Immature natural killer cell (primary cell): ENCODE measurements around the gene F2RL1. TPM values are rescaled to one million over a fixed set of nuclear protein-coding genes. Genes with fewer than 3 reads are reported as not detected.
"Not testable (repeated sequence)": the region's sequence is repeated elsewhere in the genome, so short reads cannot be mapped to it uniquely, and the experiment has no call there.

ENCODE experiments used
- DNase-seq, 3 donors: peaks; one replicate each; pipeline ENCODE4 v3.0.0; 2022; ENCODE audit warnings: mixed read lengths in 1 of 3
- H3K27ac Mint-ChIP-seq, 6 donors: one replicate each; pipeline ENCODE4 v1.8.0; 2020; ENCODE audit warnings: mixed read lengths in 6 of 6, mild to moderate bottlenecking in 5 of 6, inconsistent platforms in 4 of 6, moderate library complexity in 3 of 6
- H3K27me3 Mint-ChIP-seq, 3 donors: one replicate each; pipeline ENCODE4 v1.8.0; 2020 to 2021; ENCODE audit warnings: low read depth in 3 of 3, mild to moderate bottlenecking in 3 of 3, mixed read lengths in 3 of 3, moderate library complexity in 3 of 3, inconsistent platforms in 1 of 3
- H3K36me3 Mint-ChIP-seq, 3 donors: one replicate each; pipeline ENCODE4 v1.8.0; 2020; ENCODE audit warnings: mixed read lengths in 3 of 3, inconsistent platforms in 2 of 3, mild to moderate bottlenecking in 2 of 3
- H3K4me1 Mint-ChIP-seq, 2 donors: one replicate each; pipeline ENCODE4 v1.8.0; 2020; ENCODE audit warnings: inconsistent platforms in 2 of 2, mild to moderate bottlenecking in 2 of 2, mixed read lengths in 2 of 2, moderate library complexity in 1 of 2
- H3K4me3 Mint-ChIP-seq, 5 donors: one replicate each; pipeline ENCODE4 v1.8.0; 2020; ENCODE audit warnings: mild to moderate bottlenecking in 5 of 5, mixed read lengths in 5 of 5, inconsistent platforms in 3 of 5, moderate library complexity in 3 of 5
- H3K9me3 Mint-ChIP-seq, 6 donors: one replicate each; pipeline ENCODE4 v1.8.0; 2020; ENCODE audit warnings: mild to moderate bottlenecking in 6 of 6, mixed read lengths in 6 of 6, inconsistent platforms in 4 of 6, moderate library complexity in 3 of 6
- polyA plus RNA-seq, 3 donors: library from polyadenylated mRNA; unstranded; fragments of 300-500 nt; fragmentation: Illumina TruSeq; gene quantifications; one replicate each; pipeline ENCODE4 v1.2.3, GENCODE V29; 2021

Gene F2RL1
- polyA plus RNA-seq, 3 donors from 2014 or later: 0.53 to 2.1 TPM; not detected in 1

DNA sequence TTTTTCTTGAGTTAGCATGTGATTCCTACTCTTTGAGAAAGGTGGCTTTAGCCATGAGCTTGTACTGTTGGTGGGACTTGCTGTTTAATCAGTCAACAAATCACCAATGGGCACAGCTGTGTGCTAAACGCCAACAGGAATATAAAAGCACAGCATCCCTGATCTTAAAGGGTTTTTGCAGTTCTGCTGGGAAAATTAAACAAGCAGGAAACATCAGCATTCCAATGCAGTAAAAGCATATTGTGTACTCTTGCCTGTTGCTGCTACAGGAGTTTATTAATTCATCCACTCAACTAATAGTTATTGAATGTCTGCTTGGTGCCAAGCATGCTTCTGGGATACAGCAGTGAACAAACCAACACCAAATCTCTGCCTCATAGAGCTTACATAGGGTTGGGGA, 27.4 kb upstream of the F2RL1 start:
- Mint-ChIP-seq H3K27ac (no peak overlapping the region), H3K9me3 (no peaks in the 10 kb centered on the region), H3K4me1 (no peaks in the 10 kb centered on the region), H3K27me3 (peaks cover 0 to 2% (median 2%) of the 10 kb centered on the region in 3 donors), H3K36me3 (no peaks in the 10 kb centered on the region), H3K4me3 (no peak overlapping the region)
- no peak for DNase-seq

DNA sequence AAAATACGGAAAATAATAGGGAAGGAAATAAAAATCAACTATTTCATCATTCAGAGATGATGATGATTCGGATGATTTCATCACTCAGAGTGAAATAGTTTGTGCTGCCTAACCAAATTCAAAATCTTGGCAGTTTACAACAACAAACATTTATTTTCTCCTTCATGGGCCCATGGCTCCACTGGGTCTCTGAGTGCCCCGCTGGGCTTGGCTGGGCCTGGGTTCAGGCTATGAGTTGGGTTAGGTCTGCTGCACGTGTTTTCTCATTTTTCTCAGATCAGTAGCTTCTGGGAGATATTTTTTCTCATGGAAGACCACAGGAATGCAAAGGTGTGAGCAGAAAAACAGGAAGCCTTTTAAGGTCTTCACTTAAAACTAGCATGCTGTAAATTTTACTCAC, 24.0 kb upstream of the F2RL1 start:
- no peak for DNase-seq
- Mint-ChIP-seq H3K27ac (no peak overlapping the region), H3K27me3 (peaks cover 2 to 3% (median 2%) of the 10 kb centered on the region in 3 donors), H3K36me3 (no peaks in the 10 kb centered on the region), H3K9me3 (no peaks in the 10 kb centered on the region), H3K4me1 (no peaks in the 10 kb centered on the region), H3K4me3 (no peak overlapping the region)

GRCh38 chr5:76799588-76799987, 19.2 kb upstream of the F2RL1 start:
- H3K9me3 Mint-ChIP-seq: no peaks in the 10 kb centered on the region
- H3K36me3 Mint-ChIP-seq: peaks cover 0 to 4% (median 0%) of the 10 kb centered on the region in 3 donors
- H3K27ac Mint-ChIP-seq: no peak overlapping the region
- no peak for DNase-seq
- H3K4me3 Mint-ChIP-seq: no peak overlapping the region
- H3K4me1 Mint-ChIP-seq: no peaks in the 10 kb centered on the region
- H3K27me3 Mint-ChIP-seq: peaks cover 2 to 5% (median 2%) of the 10 kb centered on the region in 3 donors

- DNase-seq: no peak
- Mint-ChIP-seq H3K36me3 (peaks cover 0 to 4% (median 0%) of the 10 kb centered on the region in 3 donors), H3K27me3 (peaks cover 2 to 5% (median 2%) of the 10 kb centered on the region in 3 donors), H3K9me3 (no peaks in the 10 kb centered on the region), H3K4me3 (no peak overlapping the region), H3K4me1 (no peaks in the 10 kb centered on the region), H3K27ac (no peak overlapping the region)
Measured at GRCh38 chr5:76800579-76800978, 18.3 kb upstream of the F2RL1 start.

DNA sequence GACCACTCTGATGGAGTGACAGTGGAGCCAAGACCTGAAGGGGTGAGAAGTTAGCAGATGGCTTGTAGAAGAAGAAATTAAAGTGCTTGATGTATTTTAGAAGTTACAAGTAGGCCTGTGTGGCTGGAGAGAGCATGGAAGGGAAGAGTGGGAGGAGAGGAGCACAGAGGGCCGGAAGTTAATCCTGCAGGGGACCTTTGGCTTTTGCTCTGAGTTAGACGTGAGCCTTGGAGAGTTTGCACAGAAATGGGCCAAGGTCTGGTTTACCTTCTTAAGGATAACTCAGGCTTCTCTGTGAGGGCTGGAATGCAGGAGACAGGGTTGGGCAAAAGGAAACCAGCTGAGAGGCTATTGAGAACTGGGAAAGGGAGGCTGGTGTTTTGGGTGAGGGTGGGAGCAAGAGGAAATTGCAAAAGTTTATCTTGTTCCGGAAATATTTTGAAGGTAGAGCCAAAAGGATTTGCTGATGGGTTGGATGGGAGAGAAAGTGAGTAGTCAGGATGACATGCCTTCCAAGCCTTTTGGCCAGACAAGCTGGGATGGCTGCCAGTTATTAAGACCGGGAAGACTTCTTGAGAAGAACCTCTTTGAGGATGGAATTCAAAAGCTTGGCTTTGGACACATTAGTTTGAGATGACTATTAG, 17.5 kb upstream of the F2RL1 start:
- Mint-ChIP-seq H3K27me3 (peaks cover 2 to 5% (median 2%) of the 10 kb centered on the region in 3 donors), H3K27ac (no peak overlapping the region), H3K4me1 (no peaks in the 10 kb centered on the region), H3K9me3 (no peaks in the 10 kb centered on the region), H3K4me3 (no peak overlapping the region), H3K36me3 (peaks cover 0 to 4% (median 0%) of the 10 kb centered on the region in 3 donors)
- DNase-seq: no peak

- H3K9me3 Mint-ChIP-seq: no peaks in the 10 kb centered on the region
- H3K4me3 Mint-ChIP-seq: no peak overlapping the region
- H3K27ac Mint-ChIP-seq: no peak overlapping the region
Measured at GRCh38 chr5:76801803-76802195, 17.0 kb upstream of the F2RL1 start.

DNA sequence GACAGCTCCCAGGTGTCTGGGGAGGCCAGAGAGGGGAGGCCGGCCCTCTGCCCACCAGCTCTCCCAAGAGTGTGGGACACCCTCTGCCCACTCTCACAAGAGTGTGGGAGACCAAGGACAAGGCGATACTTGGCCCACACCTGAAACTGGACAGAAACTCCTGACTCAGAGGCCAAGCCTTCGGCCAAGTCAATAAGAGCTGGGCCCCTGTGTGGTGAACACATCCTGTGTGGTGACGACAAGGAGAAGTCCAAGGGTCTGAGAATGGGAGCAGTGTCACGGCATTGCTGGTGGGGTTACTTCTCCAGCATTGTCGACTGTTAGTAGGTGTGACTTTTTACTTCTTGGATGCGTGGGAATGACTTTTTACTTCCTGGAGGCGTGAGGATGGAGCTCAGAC, 14.6 kb upstream of the F2RL1 start:
- H3K9me3 Mint-ChIP-seq: no peaks in the 10 kb centered on the region
- H3K27me3 Mint-ChIP-seq: peaks cover 0 to 5% (median 2%) of the 10 kb centered on the region in 3 donors
- no peaks in the 10 kb centered on the region for H3K4me1 Mint-ChIP-seq
- H3K4me3 Mint-ChIP-seq: no peak overlapping the region
- H3K27ac Mint-ChIP-seq: no peak overlapping the region
- no peak for DNase-seq
- H3K36me3 Mint-ChIP-seq: peaks cover 0 to 4% (median 0%) of the 10 kb centered on the region in 3 donors

More at GRCh38 chr5:76801803-76802195, 17.0 kb upstream of the F2RL1 start:
- H3K4me1 Mint-ChIP-seq: no peaks in the 10 kb centered on the region
- peaks cover 0 to 4% (median 0%) of the 10 kb centered on the region in 3 donors for H3K36me3 Mint-ChIP-seq
- DNase-seq: no peak
- H3K27me3 Mint-ChIP-seq: peaks cover 2 to 5% (median 2%) of the 10 kb centered on the region in 3 donors

- DNase-seq: no peak
- H3K4me3 Mint-ChIP-seq: no peak overlapping the region
- peaks cover 0 to 4% (median 0%) of the 10 kb centered on the region in 3 donors for H3K36me3 Mint-ChIP-seq
- H3K27me3 Mint-ChIP-seq: peaks cover 0 to 3% (median 2%) of the 10 kb centered on the region in 3 donors
- no peaks in the 10 kb centered on the region for H3K9me3 Mint-ChIP-seq
- H3K27ac Mint-ChIP-seq: no peak overlapping the region
- no peaks in the 10 kb centered on the region for H3K4me1 Mint-ChIP-seq
Measured at GRCh38 chr5:76805821-76806505, 12.9 kb upstream of the F2RL1 start.

DNA sequence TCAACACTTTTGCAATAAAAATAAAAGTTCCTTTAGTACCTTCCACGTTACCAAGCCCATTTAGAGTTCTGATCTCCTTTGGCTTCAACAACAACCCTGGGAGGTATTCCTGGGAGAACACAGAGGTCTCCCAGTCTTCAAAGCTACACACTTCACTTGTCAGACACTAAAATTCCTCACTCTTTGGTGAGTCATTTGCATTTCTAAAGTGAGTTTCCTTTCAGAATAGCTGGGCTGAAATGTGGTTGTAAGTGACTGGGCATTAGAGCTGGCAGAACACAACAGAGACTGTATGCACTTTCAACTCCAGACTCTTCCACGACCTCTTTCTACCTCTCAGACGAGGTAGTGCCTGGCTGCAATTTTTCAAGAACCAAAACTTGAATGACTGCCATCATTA, 11.5 kb upstream of the F2RL1 start:
- DNase-seq: no peak
- Mint-ChIP-seq H3K27me3 (peaks cover 0 to 3% (median 0%) of the 10 kb centered on the region in 3 donors), H3K9me3 (no peaks in the 10 kb centered on the region), H3K4me3 (no peak overlapping the region), H3K27ac (no peak overlapping the region), H3K36me3 (peaks cover 0 to under 1% (median 0%) of the 10 kb centered on the region in 3 donors), H3K4me1 (no peaks in the 10 kb centered on the region)

DNA sequence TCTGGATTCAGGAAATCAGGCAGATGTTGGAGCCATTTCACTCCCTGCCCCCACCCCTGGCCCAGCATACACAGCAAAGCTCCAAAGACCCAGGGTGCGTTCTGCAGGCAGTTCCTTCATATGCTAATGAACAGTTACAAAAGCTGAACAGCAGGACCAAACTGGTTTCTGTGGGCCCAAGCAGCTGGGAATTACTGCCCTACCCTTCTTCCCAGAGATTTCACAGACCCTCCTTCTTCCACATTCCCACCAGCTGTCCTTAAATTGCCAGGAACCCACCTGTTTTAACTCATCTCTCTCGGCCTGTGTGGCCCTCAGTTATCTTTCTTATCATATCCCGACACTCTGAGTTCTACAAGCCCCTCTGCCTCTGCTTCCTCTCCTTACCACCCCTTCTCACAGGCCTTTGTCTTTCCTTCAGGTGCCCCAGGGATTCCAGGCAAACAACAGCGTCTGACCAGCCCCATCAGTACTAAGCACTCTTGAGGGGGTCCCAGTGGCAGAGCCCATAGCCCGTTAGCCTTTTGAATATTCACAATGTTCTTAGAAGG, 10.6 kb upstream of the F2RL1 start:
- Mint-ChIP-seq H3K4me1 (no peaks in the 10 kb centered on the region), H3K27ac (no peak overlapping the region), H3K9me3 (no peaks in the 10 kb centered on the region), H3K36me3 (no peaks in the 10 kb centered on the region), H3K4me3 (no peak overlapping the region), H3K27me3 (peaks cover 0 to 1% (median 0%) of the 10 kb centered on the region in 3 donors)
- no peak for DNase-seq

DNA sequence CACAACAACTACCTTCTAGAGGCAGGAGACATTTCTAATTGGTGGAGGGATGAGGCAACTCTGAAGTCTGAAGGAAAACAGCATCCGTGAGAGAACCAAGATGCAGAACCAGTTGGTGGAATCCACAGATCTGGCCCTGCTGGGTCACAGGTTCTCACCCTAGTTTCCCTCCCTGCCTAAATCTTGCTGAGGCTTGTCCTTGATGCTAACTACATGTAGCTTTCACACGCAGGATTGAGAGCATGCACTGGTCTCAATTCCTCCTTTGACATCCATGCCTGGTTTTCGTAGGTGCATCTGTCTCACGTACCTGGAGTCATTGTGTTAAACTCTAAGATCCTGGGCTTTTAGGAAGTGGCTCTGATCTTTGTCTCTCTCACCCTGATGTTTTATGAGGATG, 9.7 kb upstream of the F2RL1 start:
- no peak overlapping the region for H3K4me3 Mint-ChIP-seq
- DNase-seq: no peak

GRCh38 chr5:76810236-76810635, 8.6 kb upstream of the F2RL1 start:
- H3K27me3 Mint-ChIP-seq: peaks cover 0 to 1% (median 0%) of the 10 kb centered on the region in 3 donors
- DNase-seq: no peak
- no peaks in the 10 kb centered on the region for H3K9me3 Mint-ChIP-seq
- no peak overlapping the region for H3K27ac Mint-ChIP-seq
- no peaks in the 10 kb centered on the region for H3K36me3 Mint-ChIP-seq
- H3K4me1 Mint-ChIP-seq: no peaks in the 10 kb centered on the region
- H3K4me3 Mint-ChIP-seq: no peak overlapping the region

More for the DNA sequence above, 9.7 kb upstream of the F2RL1 start:
- Mint-ChIP-seq H3K9me3 (no peaks in the 10 kb centered on the region), H3K4me1 (no peaks in the 10 kb centered on the region), H3K27me3 (peaks cover 0 to 1% (median 0%) of the 10 kb centered on the region in 3 donors), H3K27ac (no peak overlapping the region), H3K36me3 (no peaks in the 10 kb centered on the region)

DNA sequence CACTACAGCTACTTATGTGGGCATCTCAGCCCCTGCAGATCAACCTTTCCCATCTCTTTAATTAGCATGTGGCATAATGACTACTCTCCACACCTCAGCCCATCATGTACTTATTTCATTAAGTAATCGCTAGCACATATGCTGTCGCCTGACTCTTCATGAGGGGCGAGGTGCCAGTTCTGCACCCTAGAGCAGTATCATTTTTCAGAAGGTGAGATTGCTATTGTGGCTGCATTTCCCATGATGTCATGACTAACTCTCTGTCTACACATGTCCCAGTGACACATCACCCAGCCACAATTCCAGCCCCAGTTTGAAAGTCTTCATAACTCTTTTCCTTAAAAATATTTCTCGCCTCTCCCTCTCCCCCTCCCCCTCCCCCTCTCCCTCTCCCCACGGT, 7.6 kb upstream of the F2RL1 start:
- no peak overlapping the region for H3K4me3 Mint-ChIP-seq
- DNase-seq: no peak
- H3K9me3 Mint-ChIP-seq: no peaks in the 10 kb centered on the region
- H3K36me3 Mint-ChIP-seq: no peaks in the 10 kb centered on the region
- H3K27ac Mint-ChIP-seq: no peak overlapping the region
- peaks cover 0 to 1% (median 0%) of the 10 kb centered on the region in 3 donors for H3K27me3 Mint-ChIP-seq
- H3K4me1 Mint-ChIP-seq: no peaks in the 10 kb centered on the region

DNA sequence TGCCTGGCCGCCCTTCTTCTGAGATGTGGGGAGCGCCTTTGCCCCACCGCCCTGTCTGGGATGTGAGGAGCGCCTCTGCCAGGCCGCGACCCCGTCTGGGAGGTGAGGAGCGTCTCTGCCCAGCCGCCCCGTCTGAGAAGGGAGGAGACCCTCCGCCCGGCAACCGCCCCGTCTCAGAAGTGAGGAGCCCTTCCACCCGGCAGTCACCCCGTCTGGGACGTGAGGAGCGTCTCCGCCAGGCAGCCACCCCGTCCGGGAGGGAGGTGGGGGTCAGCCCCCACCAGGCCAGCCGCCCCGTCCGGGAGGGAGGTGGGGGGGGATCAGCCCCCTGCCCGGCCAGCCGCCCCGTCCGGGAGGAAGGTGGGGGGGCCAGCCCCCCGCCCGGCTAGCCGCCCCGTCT, 6.6 kb upstream of the F2RL1 start:
- not testable (repeated sequence) for H3K27me3 Mint-ChIP-seq, H3K4me1 Mint-ChIP-seq, DNase-seq, H3K27ac Mint-ChIP-seq, H3K36me3 Mint-ChIP-seq, H3K9me3 Mint-ChIP-seq, H3K4me3 Mint-ChIP-seq
